Activated CD4-positive, alpha-beta T cell treated with anti-CD3 and anti-CD28 coated beads, Interleukin-2, amount 10 ng/mL, durations not matched to agents 24 days and 14 days (primary cell): ENCODE results near the gene RAB24. TPM values are rescaled to one million over a fixed set of nuclear protein-coding genes. Genes with fewer than 3 reads are reported as not detected.
"Not testable (repeated sequence)": the region's sequence is repeated elsewhere in the genome, so short reads cannot be mapped to it uniquely, and the experiment has no call there.

ENCODE experiments used
- DNase-seq: peaks from one replicate; pipeline ENCODE4 v3.0.0; 2022
- H3K27ac Mint-ChIP-seq: one replicate; pipeline ENCODE4 v1.8.0; 2022; ENCODE audit warnings: mild to moderate bottlenecking, mixed read lengths
- H3K27me3 Mint-ChIP-seq: one replicate; pipeline ENCODE4 v1.8.0; 2022; ENCODE audit warnings: mixed read lengths
- H3K36me3 Mint-ChIP-seq: one replicate; pipeline ENCODE4 v1.8.0; 2022; ENCODE audit warnings: low read depth, mild to moderate bottlenecking, mixed read lengths
- H3K4me1 Mint-ChIP-seq: one replicate; pipeline ENCODE4 v1.8.0; 2021; ENCODE audit warnings: mixed read lengths
- H3K4me3 Mint-ChIP-seq: one replicate; pipeline ENCODE4 v1.8.0; 2022; ENCODE audit warnings: mild to moderate bottlenecking, moderate library complexity, mixed read lengths
- H3K9me3 Mint-ChIP-seq: one replicate; pipeline ENCODE4 v1.8.0; 2021; ENCODE audit warnings: mixed read lengths
- intact Hi-C: fragments of 100-400 bp; cut with micrococcal nuclease; formaldehyde crosslinking; loops from one replicate; pipeline ENCODE4 v1.15.1; 2023
- total RNA-seq: library from RNA; stranded (reverse); gene quantifications from 2 replicates; pipeline ENCODE4 v1.2.3, GENCODE V29; 2022

Gene RAB24
- total RNA-seq, 1 donor from 2014 or later, result 18.3 TPM

DNA sequence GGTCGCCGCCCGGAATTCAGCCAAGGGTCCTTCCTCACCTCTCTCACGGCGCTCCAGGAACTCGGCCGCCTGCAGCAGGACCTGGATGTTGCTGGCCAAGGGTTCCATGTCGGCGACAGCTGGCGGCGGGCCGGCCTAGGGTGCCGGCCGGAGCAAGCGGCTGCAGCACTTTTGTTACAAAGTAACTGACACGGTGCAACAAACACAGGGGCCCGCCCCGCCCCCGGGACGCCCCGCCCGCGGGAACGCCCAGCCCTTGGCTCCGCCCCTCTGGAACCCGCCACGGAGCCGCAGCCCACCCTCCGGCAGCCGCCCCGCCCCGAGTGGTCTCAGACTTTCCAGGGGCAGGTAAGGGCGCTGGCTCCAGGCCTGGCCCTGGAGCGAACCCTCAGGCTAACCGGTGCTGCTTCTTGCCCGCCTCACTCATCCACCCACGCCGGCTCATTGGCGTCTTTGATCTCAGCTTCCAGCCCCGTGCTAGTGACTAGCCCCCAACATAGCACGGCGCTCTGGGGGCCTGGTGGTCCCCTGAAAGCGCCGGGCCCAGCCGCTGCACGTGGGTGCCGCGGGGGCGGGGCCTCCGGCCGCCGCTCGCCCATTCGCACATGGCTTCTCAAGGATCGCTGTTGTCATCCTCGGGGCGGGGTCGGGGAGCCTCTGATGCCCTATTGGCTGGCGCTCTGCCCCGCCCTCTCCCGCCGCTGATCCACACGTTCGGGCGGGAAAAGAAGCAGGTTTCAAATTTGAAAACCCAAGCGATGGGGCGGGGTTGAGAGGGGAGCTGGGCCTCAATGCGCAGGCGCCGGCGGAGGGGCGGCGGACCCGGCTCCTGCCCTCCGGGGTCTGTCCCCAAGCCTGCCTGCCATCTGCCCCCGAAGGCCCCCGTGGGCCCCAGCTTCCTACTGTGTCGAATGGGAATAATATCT lies 8.5 kb upstream of the RAB24 start, which contains the start of gene MXD3:
MXD3 (minus strand) TSS at position 176 of the 926 bp plus-strand sequence; CDS start at position 108, 68 bp downstream.
- Mint-ChIP-seq H3K36me3 (peaks cover 5% of the 10 kb centered on the region), H3K4me1 (peaks cover 31% of the 10 kb centered on the region), H3K27me3 (no peaks in the 10 kb centered on the region), H3K4me3 (peak within 1 kb of the TSS; percentile 85), H3K9me3 (no peaks in the 10 kb centered on the region), H3K27ac (peak within 1 kb of the TSS; percentile 93)
- DNase-seq, result peak; percentile 99
- intact Hi-C loops, result loop anchor here (1.0 to 2.0 kb wide), 3 partner anchors 9 to 189 kb away; partner anchors contain the start of genes LMAN2, PRELID1 and RAB24

GRCh38 chr5:177311392-177311722 lies 7.8 kb upstream of the RAB24 start:
- H3K36me3 Mint-ChIP-seq, result peaks cover 11% of the 10 kb centered on the region
- peaks cover 33% of the 10 kb centered on the region for H3K4me1 Mint-ChIP-seq
- intact Hi-C loops, result loop anchor here (2.0 kb wide), 1 partner anchor 189 kb away; no protein-coding TSS in a partner anchor
- peak overlapping the region; percentile 85 for H3K4me3 Mint-ChIP-seq
- no peaks in the 10 kb centered on the region for H3K27me3 Mint-ChIP-seq
- peak overlapping the region; percentile 72 for H3K27ac Mint-ChIP-seq
- H3K9me3 Mint-ChIP-seq, result no peaks in the 10 kb centered on the region
- no peak for DNase-seq

- peaks cover 33% of the 10 kb centered on the region for H3K4me1 Mint-ChIP-seq
Observed at GRCh38 chr5:177310757-177311391, 7.4 kb upstream of the RAB24 start.

GRCh38 chr5:177310332-177310731 lies 6.8 kb upstream of the RAB24 start:
- Mint-ChIP-seq H3K36me3 (peaks cover 21% of the 10 kb centered on the region), H3K4me3 (peak overlapping the region; percentile 85), H3K27me3 (no peaks in the 10 kb centered on the region), H3K4me1 (peaks cover 39% of the 10 kb centered on the region), H3K27ac (no peak overlapping the region), H3K9me3 (no peaks in the 10 kb centered on the region)
- intact Hi-C loops, result loop anchor here (2.0 kb wide), 1 partner anchor 190 kb away; no protein-coding TSS in a partner anchor
- no peak for DNase-seq

More at GRCh38 chr5:177310757-177311391, 7.4 kb upstream of the RAB24 start:
- peak overlapping the region; percentile 80 for H3K27ac Mint-ChIP-seq
- no peaks in the 10 kb centered on the region for H3K9me3 Mint-ChIP-seq
- no peaks in the 10 kb centered on the region for H3K27me3 Mint-ChIP-seq
- peak; percentile 84 for DNase-seq
- H3K36me3 Mint-ChIP-seq, result peaks cover 16% of the 10 kb centered on the region
- intact Hi-C loops, result loop anchor here (2.0 kb wide), 1 partner anchor 190 kb away; no protein-coding TSS in a partner anchor
- peak overlapping the region; percentile 85 for H3K4me3 Mint-ChIP-seq

GRCh38 chr5:177309351-177310191 lies 6.1 kb upstream of the RAB24 start:
- peaks cover 29% of the 10 kb centered on the region for H3K36me3 Mint-ChIP-seq
- peak overlapping the region; percentile 56 for H3K27ac Mint-ChIP-seq
- intact Hi-C loops, result loop anchor here (2.0 kb wide), 3 partner anchors 145 to 195 kb away; no protein-coding TSS in a partner anchor
- peak; percentile 93 for DNase-seq
- H3K4me1 Mint-ChIP-seq, result peaks cover 45% of the 10 kb centered on the region
- no peaks in the 10 kb centered on the region for H3K27me3 Mint-ChIP-seq
- H3K4me3 Mint-ChIP-seq, result peak overlapping the region; percentile 78
- H3K9me3 Mint-ChIP-seq, result no peaks in the 10 kb centered on the region

GRCh38 chr5:177308740-177309139 lies 5.2 kb upstream of the RAB24 start:
- H3K36me3 Mint-ChIP-seq, result peaks cover 36% of the 10 kb centered on the region
- H3K4me1 Mint-ChIP-seq, result peaks cover 49% of the 10 kb centered on the region
- intact Hi-C loops, result loop anchor here (2.0 kb wide), 2 partner anchors 146 to 194 kb away; no protein-coding TSS in a partner anchor
- peak overlapping the region; percentile 24 for H3K4me3 Mint-ChIP-seq
- peak overlapping the region; percentile 54 for H3K27ac Mint-ChIP-seq
- H3K27me3 Mint-ChIP-seq, result no peaks in the 10 kb centered on the region
- DNase-seq, result no peak
- H3K9me3 Mint-ChIP-seq, result no peaks in the 10 kb centered on the region

GRCh38 chr5:177307544-177308363 lies 4.2 kb upstream of the RAB24 start:
- Mint-ChIP-seq H3K36me3 (peaks cover 38% of the 10 kb centered on the region), H3K9me3 (no peaks in the 10 kb centered on the region), H3K27me3 (no peaks in the 10 kb centered on the region), H3K4me1 (peaks cover 44% of the 10 kb centered on the region), H3K27ac (no peak overlapping the region), H3K4me3 (no peak overlapping the region)
- no peak for DNase-seq
- intact Hi-C loops, result loop anchor here (2.0 kb wide), 2 partner anchors 147 to 193 kb away; no protein-coding TSS in a partner anchor

- Mint-ChIP-seq H3K9me3 (no peaks in the 10 kb centered on the region), H3K4me3 (no peak overlapping the region), H3K27ac (peak overlapping the region; percentile 72), H3K4me1 (peaks cover 50% of the 10 kb centered on the region), H3K36me3 (peaks cover 43% of the 10 kb centered on the region), H3K27me3 (no peaks in the 10 kb centered on the region)
- no peak for DNase-seq
- intact Hi-C loops, result no loop called here
Observed at GRCh38 chr5:177306674-177307543, 3.4 kb upstream of the RAB24 start.

DNA sequence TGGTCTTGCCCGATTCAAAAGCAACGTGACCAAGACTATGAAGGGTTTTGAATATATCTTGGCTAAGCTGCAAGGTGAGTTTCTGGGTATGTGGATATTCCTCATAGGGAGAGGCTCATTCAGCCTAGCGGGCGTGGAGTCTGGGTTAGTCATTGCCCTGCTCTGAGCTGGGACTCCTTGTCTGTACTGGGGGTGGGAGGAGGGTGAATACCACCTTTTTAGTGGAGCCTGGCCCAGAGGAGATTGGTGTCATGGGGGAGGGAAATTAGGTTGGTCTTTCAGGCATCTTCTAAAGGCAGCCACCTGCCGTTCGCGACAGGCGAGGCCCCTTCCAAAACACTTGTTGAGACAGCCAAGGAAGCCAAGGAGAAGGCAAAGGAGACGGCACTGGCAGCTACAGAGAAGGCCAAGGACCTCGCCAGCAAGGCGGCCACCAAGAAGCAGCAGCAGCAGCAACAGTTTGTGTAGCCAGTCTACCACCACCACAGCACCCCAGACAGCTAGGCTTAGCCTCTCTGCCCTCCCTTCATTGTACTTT lies 2.7 kb upstream of the RAB24 start:
- peaks cover 56% of the 10 kb centered on the region for H3K4me1 Mint-ChIP-seq
- intact Hi-C loops, H3K27me3 Mint-ChIP-seq: not testable (repeated sequence)

DNA sequence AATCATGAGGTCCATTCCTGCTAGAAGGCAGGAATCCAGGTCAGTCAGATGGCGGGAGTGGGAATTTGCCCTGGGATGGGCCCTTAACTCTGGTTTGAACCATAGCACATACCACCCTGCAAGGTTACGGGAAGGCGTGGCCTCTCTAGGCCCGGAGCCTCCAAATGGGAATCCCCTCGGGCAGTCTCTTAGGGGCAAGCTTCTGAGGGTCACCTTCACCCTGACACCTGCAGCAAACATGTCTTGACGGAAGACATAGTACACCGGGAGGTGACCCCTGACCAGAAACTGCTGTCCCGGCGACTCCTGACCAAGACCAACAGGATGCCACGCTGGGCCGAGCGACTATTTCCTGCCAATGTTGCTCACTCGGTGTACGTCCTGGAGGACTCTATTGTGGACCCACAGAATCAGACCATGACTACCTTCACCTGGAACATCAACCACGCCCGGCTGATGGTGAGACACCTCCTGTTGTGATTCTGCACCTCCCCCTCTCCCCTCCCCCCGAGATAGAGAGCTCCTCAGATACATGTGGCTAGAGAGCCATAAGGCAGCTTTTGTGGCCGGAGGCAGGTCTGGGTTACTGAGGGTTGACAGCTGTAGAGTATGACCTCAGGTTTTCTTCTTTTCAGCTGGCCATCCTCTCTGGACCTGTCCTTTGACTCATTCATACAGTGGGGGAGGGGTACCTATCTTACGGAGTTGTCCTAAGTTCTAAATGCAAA lies 1.0 kb upstream of the RAB24 start:
- Mint-ChIP-seq H3K36me3 (peaks cover 56% of the 10 kb centered on the region), H3K27me3 (no peaks in the 10 kb centered on the region), H3K4me1 (peaks cover 60% of the 10 kb centered on the region), H3K4me3 (peak overlapping the region; percentile 98), H3K9me3 (no peaks in the 10 kb centered on the region), H3K27ac (peak overlapping the region; percentile 88)
- intact Hi-C loops, result no loop called here
- peak; percentile 75 for DNase-seq

More for the DNA sequence above, 2.7 kb upstream of the RAB24 start:
- Mint-ChIP-seq H3K36me3 (peaks cover 47% of the 10 kb centered on the region), H3K4me3 (peak overlapping the region; percentile 11), H3K27ac (peak overlapping the region; percentile 28)
- DNase-seq, H3K9me3 Mint-ChIP-seq: not testable (repeated sequence)

GRCh38 chr5:177303925-177304391 lies 439 bp upstream of the RAB24 start:
- peak overlapping the region; percentile 88 for H3K27ac Mint-ChIP-seq

More at GRCh38 chr5:177303925-177304391, 439 bp upstream of the RAB24 start:
- H3K4me1 Mint-ChIP-seq, result peaks cover 61% of the 10 kb centered on the region
- H3K27me3 Mint-ChIP-seq, result no peaks in the 10 kb centered on the region
- H3K36me3 Mint-ChIP-seq, result peaks cover 53% of the 10 kb centered on the region
- no peaks in the 10 kb centered on the region for H3K9me3 Mint-ChIP-seq
- DNase-seq, result peak; percentile 79
- intact Hi-C loops, result loop anchor here (1.0 to 2.0 kb wide), 3 partner anchors 8 to 191 kb away; no protein-coding TSS in a partner anchor
- peak overlapping the region; percentile 98 for H3K4me3 Mint-ChIP-seq
